ENCODE data around the gene ANXA10.
"Not testable (repeated sequence)": the region's sequence is repeated elsewhere in the genome, so short reads cannot be mapped to it uniquely, and the experiment has no call there.

Gene ANXA10

GRCh38 chr4:168174308-168174707 is 82.0 kb downstream of the ANXA10 start:
- Histone ChIP-seq H3K36me3 (ENCODE audit: control insufficient read depth, insufficient read depth, low read length) (no peaks in the 10 kb centered on the region), H3K27ac (ENCODE audit: low read depth, low read length) (no peak overlapping the region), H3K4me3 (ENCODE audit: low read length) (no peak overlapping the region), H3K9ac (ENCODE audit: low read length) (no peak overlapping the region), H3K27me3 (ENCODE audit: control insufficient read depth, insufficient read depth, low read length) (no peaks in the 10 kb centered on the region), H3K4me1 (ENCODE audit: control insufficient read depth, insufficient read depth, low read length) (no peaks in the 10 kb centered on the region)

DNA sequence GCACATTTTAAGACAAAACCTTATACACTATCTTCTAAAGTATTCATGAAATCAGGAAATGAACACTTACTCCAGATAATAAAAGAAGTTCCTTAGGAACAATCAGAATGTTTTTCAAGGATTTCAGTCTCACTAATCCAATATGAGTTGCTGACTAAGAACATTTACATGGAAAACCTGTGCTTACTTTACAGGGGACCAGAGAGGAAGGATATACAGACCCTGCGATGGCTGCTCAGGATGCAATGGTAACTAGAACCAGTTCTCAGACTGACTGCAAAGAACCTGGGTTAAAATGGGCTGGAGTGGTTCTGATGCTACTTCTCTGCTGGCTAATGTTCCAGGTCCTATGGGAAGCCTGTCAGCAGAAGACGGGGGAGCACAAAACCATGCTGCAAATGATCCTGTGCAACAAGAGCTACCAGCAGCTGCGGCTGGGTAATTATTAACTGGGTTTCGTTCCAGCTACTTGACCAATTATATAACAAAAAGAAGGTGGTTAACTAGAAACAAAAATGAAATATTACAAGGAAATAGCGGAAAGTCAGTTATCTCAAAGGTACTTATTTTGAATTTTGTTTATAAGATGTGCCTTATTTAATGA is 85.3 kb downstream of the ANXA10 start:
- Histone ChIP-seq H3K9ac (ENCODE audit: low read length) (no peak overlapping the region), H3K27me3 (ENCODE audit: control insufficient read depth, insufficient read depth, low read length) (no peaks in the 10 kb centered on the region), H3K27ac (ENCODE audit: low read depth, low read length) (no peak overlapping the region), H3K4me3 (ENCODE audit: low read length) (no peak overlapping the region), H3K4me1 (ENCODE audit: control insufficient read depth, insufficient read depth, low read length) (no peaks in the 10 kb centered on the region), H3K36me3 (ENCODE audit: control insufficient read depth, insufficient read depth, low read length) (no peaks in the 10 kb centered on the region)

- Histone ChIP-seq H3K27ac (ENCODE audit: low read depth, low read length) (no peak overlapping the region), H3K4me1 (ENCODE audit: control insufficient read depth, insufficient read depth, low read length) (no peaks in the 10 kb centered on the region), H3K27me3 (ENCODE audit: control insufficient read depth, insufficient read depth, low read length) (no peaks in the 10 kb centered on the region), H3K36me3 (ENCODE audit: control insufficient read depth, insufficient read depth, low read length) (no peaks in the 10 kb centered on the region), H3K9ac (ENCODE audit: low read length) (no peak overlapping the region), H3K4me3 (ENCODE audit: low read length) (no peak overlapping the region)
These were observed 91.6 kb downstream of the ANXA10 start for GRCh38 chr4:168183717-168184571.

- H3K4me1 ChIP-seq (ENCODE audit: control insufficient read depth, insufficient read depth, low read length) = no peaks in the 10 kb centered on the region
- H3K36me3 ChIP-seq (ENCODE audit: control insufficient read depth, insufficient read depth, low read length) = no peaks in the 10 kb centered on the region
- no peak overlapping the region for H3K27ac ChIP-seq (ENCODE audit: low read depth, low read length)
- no peak overlapping the region for H3K9ac ChIP-seq (ENCODE audit: low read length)
- no peak overlapping the region for H3K4me3 ChIP-seq (ENCODE audit: low read length)
- H3K27me3 ChIP-seq (ENCODE audit: control insufficient read depth, insufficient read depth, low read length) = no peaks in the 10 kb centered on the region
These were observed 96.4 kb downstream of the ANXA10 start for GRCh38 chr4:168188754-168189153.

DNA sequence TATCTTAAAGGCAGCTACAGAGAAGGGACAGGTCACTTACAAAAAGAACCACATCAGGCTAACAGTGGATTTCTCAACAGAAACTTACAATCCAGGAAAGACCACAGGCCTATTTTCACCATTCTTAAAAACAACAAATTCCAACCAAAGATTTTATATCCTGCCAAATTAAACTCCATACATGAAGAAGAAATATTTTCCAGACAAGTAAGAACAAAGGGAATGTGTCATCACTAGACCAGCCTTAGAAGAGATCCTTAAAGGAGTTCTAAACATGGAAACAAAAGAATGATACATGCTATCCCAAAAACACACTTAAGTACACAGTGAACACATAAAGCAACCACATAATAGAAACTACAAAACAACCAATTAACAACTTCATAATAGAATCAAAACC is 105.6 kb downstream of the ANXA10 start:
- Histone ChIP-seq H3K36me3 (ENCODE audit: control insufficient read depth, insufficient read depth, low read length) (no peaks in the 10 kb centered on the region), H3K9ac (ENCODE audit: low read length) (no peak overlapping the region), H3K4me1 (ENCODE audit: control insufficient read depth, insufficient read depth, low read length) (no peaks in the 10 kb centered on the region), H3K27ac (ENCODE audit: low read depth, low read length) (no peak overlapping the region), H3K27me3 (ENCODE audit: control insufficient read depth, insufficient read depth, low read length) (no peaks in the 10 kb centered on the region), H3K4me3 (ENCODE audit: low read length) (no peak overlapping the region)

- H3K27ac ChIP-seq (ENCODE audit: low read depth, low read length) = no peak overlapping the region
- H3K4me3 ChIP-seq (ENCODE audit: low read length) = no peak overlapping the region
- no peaks in the 10 kb centered on the region for H3K27me3 ChIP-seq (ENCODE audit: control insufficient read depth, insufficient read depth, low read length)
- H3K4me1 ChIP-seq (ENCODE audit: control insufficient read depth, insufficient read depth, low read length) = no peaks in the 10 kb centered on the region
- no peak overlapping the region for H3K9ac ChIP-seq (ENCODE audit: low read length)
- no peaks in the 10 kb centered on the region for H3K36me3 ChIP-seq (ENCODE audit: control insufficient read depth, insufficient read depth, low read length)
These were observed 107.1 kb downstream of the ANXA10 start for GRCh38 chr4:168199260-168199957.

DNA sequence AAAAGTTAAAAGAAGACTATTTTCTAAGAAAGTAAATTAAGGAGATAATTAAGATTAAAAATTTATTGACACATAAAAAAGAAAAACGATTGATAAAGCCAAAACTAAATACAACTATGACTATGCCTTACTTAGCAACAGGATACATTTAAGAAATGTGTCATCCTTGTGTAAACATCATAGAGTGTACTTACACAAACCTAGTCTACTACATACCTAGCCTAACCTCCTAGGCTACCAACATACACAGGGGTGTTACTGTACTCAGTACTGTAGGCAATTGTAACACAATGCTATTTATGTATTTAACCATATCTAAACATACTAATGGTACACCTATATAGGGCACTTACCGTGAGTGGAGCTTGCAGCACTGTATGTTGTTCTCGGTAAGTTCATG is 108.3 kb downstream of the ANXA10 start:
- Histone ChIP-seq H3K9ac (ENCODE audit: low read length) (no peak overlapping the region), H3K4me3 (ENCODE audit: low read length) (no peak overlapping the region), H3K4me1 (ENCODE audit: control insufficient read depth, insufficient read depth, low read length) (no peaks in the 10 kb centered on the region), H3K36me3 (ENCODE audit: control insufficient read depth, insufficient read depth, low read length) (no peaks in the 10 kb centered on the region), H3K27ac (ENCODE audit: low read depth, low read length) (no peak overlapping the region), H3K27me3 (ENCODE audit: control insufficient read depth, insufficient read depth, low read length) (no peaks in the 10 kb centered on the region)

DNA sequence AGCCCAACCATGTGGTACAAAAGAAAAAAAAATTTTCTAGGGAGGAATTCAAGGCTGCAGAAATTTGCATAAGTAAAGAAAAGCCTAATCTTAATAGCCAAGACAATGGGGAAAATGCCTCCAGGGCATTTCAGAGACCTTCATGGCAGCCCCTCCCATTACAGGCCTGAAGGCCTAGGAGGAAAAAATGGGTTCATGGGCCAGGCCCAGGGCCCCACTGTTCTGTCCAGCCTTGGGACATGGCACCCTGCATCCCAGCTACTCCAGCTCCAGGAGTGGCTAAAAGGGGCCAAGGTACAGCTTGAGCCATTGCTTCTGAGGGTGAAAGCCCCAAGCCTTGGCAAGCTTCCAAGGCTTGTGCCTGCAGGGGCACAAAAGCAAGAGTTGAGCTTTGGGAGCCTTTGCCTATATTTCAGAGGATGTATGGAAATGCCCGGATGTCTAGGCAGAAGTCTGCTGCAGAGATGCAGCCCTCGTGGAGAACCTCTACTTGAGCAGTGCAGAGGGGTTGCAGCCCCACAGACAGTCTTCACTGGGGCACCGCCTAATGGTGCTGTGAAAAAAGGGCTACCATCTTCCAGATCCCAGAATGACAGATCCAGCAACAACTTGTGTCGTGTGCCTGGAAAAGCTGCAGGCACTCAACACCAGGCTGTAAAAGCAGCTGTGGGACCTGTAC is 111.0 kb downstream of the ANXA10 start:
- Histone ChIP-seq H3K9ac (ENCODE audit: low read length) (no peak overlapping the region), H3K27me3 (ENCODE audit: control insufficient read depth, insufficient read depth, low read length) (no peaks in the 10 kb centered on the region), H3K4me3 (ENCODE audit: low read length) (no peak overlapping the region), H3K4me1 (ENCODE audit: control insufficient read depth, insufficient read depth, low read length) (no peaks in the 10 kb centered on the region), H3K36me3 (ENCODE audit: control insufficient read depth, insufficient read depth, low read length) (no peaks in the 10 kb centered on the region), H3K27ac (ENCODE audit: low read depth, low read length) (no peak overlapping the region)

DNA sequence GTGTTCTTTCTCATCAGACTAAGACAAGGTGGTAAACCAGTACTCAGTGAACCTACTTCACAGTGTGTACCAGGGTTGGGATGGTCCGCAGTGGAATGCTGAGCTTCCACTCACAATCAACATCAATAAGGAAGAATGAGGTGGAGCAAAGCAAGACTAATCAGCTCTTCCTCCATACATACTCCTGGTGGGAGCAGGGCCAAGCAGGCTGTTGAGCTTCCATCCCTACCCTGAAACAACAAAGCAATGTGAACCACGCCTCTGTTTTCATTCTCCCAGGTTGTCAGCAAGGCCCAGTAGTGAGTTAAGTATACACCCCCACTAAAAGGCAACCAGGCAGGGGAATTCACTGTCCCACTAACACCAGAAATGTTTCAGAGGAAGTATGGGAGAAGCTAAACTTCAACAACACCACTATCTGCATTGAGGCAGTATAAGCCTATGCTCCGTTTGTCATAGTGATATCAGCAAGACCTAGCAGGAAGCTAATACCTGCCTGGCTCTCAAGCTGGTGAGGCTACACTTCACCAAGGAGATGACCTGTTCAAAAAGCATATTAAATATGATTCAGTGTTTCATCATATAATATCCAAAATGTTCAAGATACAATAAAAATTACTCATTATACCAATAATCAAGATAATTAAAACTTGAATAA is 116.7 kb downstream of the ANXA10 start:
- Histone ChIP-seq H3K9ac (ENCODE audit: low read length) (no peak overlapping the region), H3K4me1 (ENCODE audit: control insufficient read depth, insufficient read depth, low read length) (no peaks in the 10 kb centered on the region), H3K27ac (ENCODE audit: low read depth, low read length) (no peak overlapping the region), H3K27me3 (ENCODE audit: control insufficient read depth, insufficient read depth, low read length) (no peaks in the 10 kb centered on the region), H3K4me3 (ENCODE audit: low read length) (no peak overlapping the region), H3K36me3 (ENCODE audit: control insufficient read depth, insufficient read depth, low read length) (no peaks in the 10 kb centered on the region)

GRCh38 chr4:168212656-168213055 is 120.3 kb downstream of the ANXA10 start:
- H3K27me3 ChIP-seq (ENCODE audit: control insufficient read depth, insufficient read depth, low read length) = no peaks in the 10 kb centered on the region
- no peak overlapping the region for H3K4me3 ChIP-seq (ENCODE audit: low read length)
- H3K36me3 ChIP-seq (ENCODE audit: control insufficient read depth, insufficient read depth, low read length) = peaks cover 5% of the 10 kb centered on the region
- no peaks in the 10 kb centered on the region for H3K4me1 ChIP-seq (ENCODE audit: control insufficient read depth, insufficient read depth, low read length)
- no peak overlapping the region for H3K9ac ChIP-seq (ENCODE audit: low read length)
- no peak overlapping the region for H3K27ac ChIP-seq (ENCODE audit: low read depth, low read length)

- H3K4me3 ChIP-seq (ENCODE audit: low read length); H3K4me1 ChIP-seq (ENCODE audit: control insufficient read depth, insufficient read depth, low read length); H3K27ac ChIP-seq (ENCODE audit: low read depth, low read length); H3K27me3 ChIP-seq (ENCODE audit: control insufficient read depth, insufficient read depth, low read length); H3K9ac ChIP-seq (ENCODE audit: low read length); H3K36me3 ChIP-seq (ENCODE audit: control insufficient read depth, insufficient read depth, low read length): not testable (repeated sequence)
These were observed 121.2 kb downstream of the ANXA10 start for GRCh38 chr4:168213511-168213910.

GRCh38 chr4:168218645-168219044 is 126.3 kb downstream of the ANXA10 start:
- H3K9ac ChIP-seq (ENCODE audit: low read length) = no peak overlapping the region
- no peak overlapping the region for H3K4me3 ChIP-seq (ENCODE audit: low read length)
- H3K36me3 ChIP-seq (ENCODE audit: control insufficient read depth, insufficient read depth, low read length) = peaks cover 8% of the 10 kb centered on the region
- H3K27ac ChIP-seq (ENCODE audit: low read depth, low read length) = no peak overlapping the region
- H3K4me1 ChIP-seq (ENCODE audit: control insufficient read depth, insufficient read depth, low read length) = no peaks in the 10 kb centered on the region
- H3K27me3 ChIP-seq (ENCODE audit: control insufficient read depth, insufficient read depth, low read length) = no peaks in the 10 kb centered on the region
